HepG2 (cell line): ENCODE measurements around the gene SEC31B. TPM values are rescaled to one million over a fixed set of nuclear protein-coding genes. Genes with fewer than 3 reads are reported as not detected.

Experiments used
- ATAC-seq: fragments of 200-7000 bp; cut with Tn5 transposase; 3 replicates; pipeline ENCODE4 v1.9.1; 2020; ENCODE audit warnings: mild to moderate bottlenecking, moderate library complexity
- BruUV-seq: library from RNA; stranded (reverse); fragments of 400-500 nt; replicated peaks from 2 replicates; lab custom pipeline; 2021; lab: Mats Ljungman, UMichigan
- CTCF ChIA-PET: fragments of 300-600 bp; formaldehyde crosslinking; extraction: SDS; loops from one replicate; lab custom pipeline; 2021; ENCODE audit warnings: low total read pairs, inconsistent platforms, low intra/inter-chr PET ratio; lab: Yijun Ruan, JAX
- POLR2A ChIA-PET: fragments of 350-600 bp; sonication (Branson Sonifier 250); formaldehyde crosslinking; loops from one replicate; lab custom pipeline; 2020; ENCODE audit warnings: antibody characterized with exemption, inconsistent platforms; lab: Yijun Ruan, JAX
- DNase-seq: peaks from one replicate; pipeline ENCODE4 v3.0.0-alpha.2; 2015; ENCODE audit warnings: low spot score
- FAIRE-seq: peaks from 3 replicates; lab custom pipeline; 2011; peaks lifted over from hg19 to GRCh38; lab: Jason Lieb, UNC
- H2AFZ ChIP-seq: one replicate; pipeline ENCODE4 v1.6.1; 2011; ENCODE audit warnings: low read length, inconsistent platforms
- H3K27ac ChIP-seq: fragments of 300-600 bp; 3 replicates; pipeline ENCODE4 v1.8.0; 2011; ENCODE audit warnings: mixed run types, mild to moderate bottlenecking, mixed read lengths, low read length, inconsistent platforms; ENCODE audit not compliant: insufficient read depth; ENCODE audit errors: extremely low read length
- H3K27me3 ChIP-seq, 2 experiments: fragments of 200-600 bp in 1 of 2; 2 replicates in 1 of 2; 3 replicates in 1 of 2; pipeline versions ENCODE4 v1.6.0 to v1.8.0; 2011; ENCODE audit warnings: low read length in 2 of 2, mild to moderate bottlenecking in 2 of 2, moderate library complexity in 2 of 2, inconsistent platforms in 1 of 2; ENCODE audit not compliant: insufficient read depth in 2 of 2, control insufficient read depth in 1 of 2
- H3K36me3 ChIP-seq, 2 experiments: fragments of 200-600 bp in 1 of 2; replicated peaks in 1 of 2; 2 replicates in 1 of 2; 3 replicates in 1 of 2; pipeline versions ENCODE4 v1.5.1 to v1.8.0; 2011; ENCODE audit warnings: low read length in 2 of 2, inconsistent platforms in 1 of 2; ENCODE audit not compliant: insufficient read depth in 2 of 2, control insufficient read depth in 1 of 2
- H3K4me1 ChIP-seq: 2 replicates; pipeline ENCODE4 v1.5.1; 2012; ENCODE audit warnings: low read length, inconsistent platforms; ENCODE audit not compliant: insufficient read depth
- H3K4me2 ChIP-seq: 2 replicates; pipeline ENCODE4 v1.6.0; 2011; ENCODE audit warnings: low read depth, low read length, inconsistent platforms
- H3K4me3 ChIP-seq, 3 experiments: fragments of 200-600 bp in 1 of 3; sonication (generic), shearing (Covaris generic) in 1 of 3; replicated peaks in 1 of 3; 2 replicates each; pipeline ENCODE4 v1.5.1; 2011 to 2016; ENCODE audit warnings: low read length in 3 of 3, inconsistent platforms in 2 of 3, low read depth in 2 of 3, mild to moderate bottlenecking in 2 of 3, control low read depth in 1 of 3, mixed read lengths in 1 of 3; ENCODE audit not compliant: insufficient read depth in 1 of 3
- H3K79me2 ChIP-seq: one replicate; pipeline ENCODE4 v1.6.1; 2011; ENCODE audit warnings: low read length, inconsistent platforms; ENCODE audit not compliant: insufficient read depth
- H3K9ac ChIP-seq: 2 replicates; pipeline ENCODE4 v1.6.0; 2011; ENCODE audit warnings: mild to moderate bottlenecking, low read depth, low read length, inconsistent platforms; ENCODE audit not compliant: insufficient read depth
- H3K9me3 ChIP-seq: 2 replicates; pipeline ENCODE4 v1.5.1; 2012; ENCODE audit warnings: mild to moderate bottlenecking, low read length
- H4K20me1 ChIP-seq: 2 replicates; pipeline ENCODE4 v1.6.0; 2011; ENCODE audit warnings: inconsistent platforms, mild to moderate bottlenecking, low read length, moderate library complexity; ENCODE audit not compliant: insufficient read depth
- AKAP8 ChIP-seq: sonication (generic); formaldehyde crosslinking; IDR thresholded peaks from 2 replicates; pipeline ENCODE4 v1.5.1; 2020; ENCODE audit warnings: mild to moderate bottlenecking, missing genetic modification reagents
- CCAR2 ChIP-seq: fragments of 200-400 bp; formaldehyde crosslinking; optimal IDR thresholded peaks from 2 replicates; pipeline ENCODE3; 2018; ENCODE audit warnings: low read depth, mild to moderate bottlenecking, low read length, moderate library complexity
- CEBPB ChIP-seq: IDR thresholded peaks from 2 replicates; pipeline ENCODE4 v1.6.1; 2011; ENCODE audit warnings: low read depth, low read length, improper control_type of control experiment, borderline replicate concordance
- ELF1 ChIP-seq: sonication (generic); formaldehyde crosslinking; IDR thresholded peaks from 2 replicates; pipeline ENCODE4 v1.4.0; 2020; ENCODE audit warnings: missing genetic modification reagents
- FOXA3 ChIP-seq: IDR thresholded peaks from 2 replicates; pipeline ENCODE4 v1.6.1; 2016; ENCODE audit warnings: missing genetic modification reagents, missing compliant biosample characterization
- FOXC1 ChIP-seq: sonication (generic); formaldehyde crosslinking; IDR thresholded peaks from 2 replicates; pipeline ENCODE4 v1.8.0; 2022; ENCODE audit warnings: mild to moderate bottlenecking, missing genetic modification reagents, borderline replicate concordance
- ISL2 ChIP-seq: sonication (generic); formaldehyde crosslinking; IDR thresholded peaks from 2 replicates; pipeline ENCODE4 v1.5.0; 2020; ENCODE audit warnings: missing genetic modification reagents
- PCBP2 ChIP-seq: fragments of 200-400 bp; formaldehyde crosslinking; optimal IDR thresholded peaks from 2 replicates; pipeline ENCODE3; 2018; ENCODE audit warnings: low read length, low read depth; ENCODE audit not compliant: poor library complexity, severe bottlenecking
- RAD21 ChIP-seq: fragments of 450-650 bp; formaldehyde crosslinking; IDR thresholded peaks from 2 replicates; pipeline ENCODE4 v1.5.0; 2020; ENCODE audit warnings: mild to moderate bottlenecking
- SMAD9 ChIP-seq: sonication (generic); formaldehyde crosslinking; IDR thresholded peaks from 2 replicates; pipeline ENCODE4 v1.5.1; 2020; ENCODE audit warnings: mild to moderate bottlenecking, missing genetic modification reagents
- ZNF101 ChIP-seq: sonication (generic); formaldehyde crosslinking; IDR thresholded peaks from 2 replicates; pipeline ENCODE4 v1.4.0; 2020; ENCODE audit warnings: mild to moderate bottlenecking, low read depth, missing genetic modification reagents, borderline replicate concordance
- in situ Hi-C: cut with HindIII; loops from 2 replicates; pipeline ENCODE4 v1.10.0; 2017; ENCODE audit warnings: low pct_unique_long_range_greater_than_20kb; ENCODE audit not compliant: extremely low pct_ligation_motif_present
- intact Hi-C: fragments of 100-400 bp; cut with micrococcal nuclease; formaldehyde crosslinking; loops from one replicate; pipeline ENCODE4 v1.10.0; 2022; ENCODE audit not compliant: unreplicated experiment
- polyA plus RNA-seq, 8 experiments: library from polyadenylated mRNA; depleted of rRNA in 3 of 8; stranded (reverse) in 7 of 8; unstranded in 1 of 8; fragments of >200 nt; fragmentation: Illumina TruSeq in 4 of 8; extraction: Trizol in 4 of 8; gene quantifications; 2 replicates each; pipeline versions ENCODE4 v1.2.1 to v1.2.3, GENCODE V29; 2011 to 2016; ENCODE audit warnings: low read depth in 4 of 8, missing spikeins in 1 of 8, mixed read lengths in 1 of 8; ENCODE audit not compliant: insufficient read depth in 1 of 8
- total RNA-seq, 5 experiments: library from RNA; depleted of rRNA; stranded (reverse); fragments of >200 nt; fragmentation: Illumina TruSeq; extraction: Trizol; gene quantifications; 2 replicates each; pipeline ENCODE4 v1.2.3, GENCODE V29; 2016; ENCODE audit warnings: low read depth in 1 of 5
- TF ChIP-seq, protein P1 (sequence below): sonication (generic); formaldehyde crosslinking; IDR thresholded peaks from 2 replicates; pipeline ENCODE4 v1.5.1; 2020; ENCODE audit warnings: mild to moderate bottlenecking, missing genetic modification reagents, borderline replicate concordance
- TF ChIP-seq, protein P2 (sequence below): sonication (generic); formaldehyde crosslinking; IDR thresholded peaks from 2 replicates; pipeline ENCODE4 v1.4.0; 2020; ENCODE audit warnings: mild to moderate bottlenecking, missing genetic modification reagents
- TF ChIP-seq, protein P3 (sequence below): sonication (generic); formaldehyde crosslinking; conservative IDR thresholded peaks from 2 replicates; pipeline ENCODE4 v1.4.0; 2020; ENCODE audit warnings: missing genetic modification reagents
- TF ChIP-seq, protein P4 (sequence below): IDR thresholded peaks from 2 replicates; pipeline ENCODE4 v1.6.1; 2012; ENCODE audit warnings: low read length, improper control_type of control experiment
- TF ChIP-seq, protein P5 (sequence below): sonication (generic); formaldehyde crosslinking; IDR thresholded peaks from 2 replicates; pipeline ENCODE4 v1.8.1; 2023; ENCODE audit warnings: mild to moderate bottlenecking, missing genetic modification reagents

Gene SEC31B
- total and polyA plus RNA-seq, 2 of the 13 experiments (the other 11 are each of a cell fraction or from before 2014, with no cell fraction given), result 2.0 to 8.3 TPM

DNA sequence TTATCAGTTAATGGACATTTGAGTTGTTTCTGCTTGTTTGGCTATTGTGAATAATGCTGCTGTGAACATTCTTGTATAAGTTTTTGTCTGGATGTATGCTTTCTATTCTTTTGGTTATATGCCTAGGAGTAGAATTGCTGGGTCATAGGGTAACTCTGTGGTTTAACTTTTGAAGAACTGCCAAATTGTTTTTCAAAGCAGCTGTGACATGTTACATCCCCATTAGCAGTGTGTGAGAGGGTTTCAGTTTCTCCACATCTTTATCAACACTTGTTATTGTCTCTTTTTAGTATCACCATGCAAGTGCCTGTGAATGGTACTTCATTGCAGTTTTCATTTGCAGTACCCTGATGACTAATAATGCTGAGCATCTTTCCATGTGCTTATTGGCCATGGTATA, 12.1 kb upstream of the SEC31B start:
- BruUV-seq, result no TSS peak
- Histone ChIP-seq H3K9ac (no peak overlapping the region), H3K9me3 (no peaks in the 10 kb centered on the region), H3K27ac (no peak overlapping the region), H4K20me1 (no peaks in the 10 kb centered on the region), H3K36me3 (peaks cover 0 to 5% of the 10 kb centered on the region in 2 experiments; a peak in 3 of 5 replicates), H3K4me2 (no peak overlapping the region), H3K4me1 (peaks cover 44% of the 10 kb centered on the region), H2AFZ (no peak overlapping the region), H3K79me2 (peaks cover 27% of the 10 kb centered on the region), H3K4me3 (no peak overlapping the region), H3K27me3 (no peaks in the 10 kb centered on the region; a peak in 1 of 5 replicates)
- intact Hi-C loops (no loop called here), in situ Hi-C loops (no loop called here)
- DNase-seq (no peak), ATAC-seq (no peak), FAIRE-seq (no peak)
- ChIA-PET CTCF (no interaction called here), POLR2A (no interaction called here)
- TF ChIP-seq ELF1 (CRISPR knock-in tag) (no peak), SMAD9 (CRISPR knock-in tag) (no peak), ZNF101 (CRISPR knock-in tag) (no peak), FOXC1 (CRISPR knock-in tag) (no peak), RAD21 (CRISPR knock-in tag) (no peak), CEBPB (no peak), ISL2 (CRISPR knock-in tag) (no peak), PCBP2 (no peak), FOXA3 (CRISPR knock-in tag) (no peak), CCAR2 (no peak), AKAP8 (CRISPR knock-in tag) (no peak)
- TF ChIP-seq, protein P1, sequence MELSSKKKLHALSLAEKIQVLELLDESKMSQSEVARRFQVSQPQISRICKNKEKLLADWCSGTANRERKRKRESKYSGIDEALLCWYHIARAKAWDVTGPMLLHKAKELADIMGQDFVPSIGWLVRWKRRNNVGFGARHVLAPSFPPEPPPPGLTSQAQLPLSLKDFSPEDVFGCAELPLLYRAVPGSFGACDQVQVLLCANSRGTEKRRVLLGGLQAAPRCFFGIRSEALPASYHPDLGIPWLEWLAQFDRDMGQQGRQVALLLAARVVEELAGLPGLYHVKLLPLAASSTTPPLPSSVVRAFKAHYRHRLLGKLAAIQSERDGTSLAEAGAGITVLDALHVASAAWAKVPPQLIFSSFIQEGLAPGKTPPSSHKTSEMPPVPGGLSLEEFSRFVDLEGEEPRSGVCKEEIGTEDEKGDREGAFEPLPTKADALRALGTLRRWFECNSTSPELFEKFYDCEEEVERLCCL (CRISPR knock-in tag), result no peak
- TF ChIP-seq, protein P2, sequence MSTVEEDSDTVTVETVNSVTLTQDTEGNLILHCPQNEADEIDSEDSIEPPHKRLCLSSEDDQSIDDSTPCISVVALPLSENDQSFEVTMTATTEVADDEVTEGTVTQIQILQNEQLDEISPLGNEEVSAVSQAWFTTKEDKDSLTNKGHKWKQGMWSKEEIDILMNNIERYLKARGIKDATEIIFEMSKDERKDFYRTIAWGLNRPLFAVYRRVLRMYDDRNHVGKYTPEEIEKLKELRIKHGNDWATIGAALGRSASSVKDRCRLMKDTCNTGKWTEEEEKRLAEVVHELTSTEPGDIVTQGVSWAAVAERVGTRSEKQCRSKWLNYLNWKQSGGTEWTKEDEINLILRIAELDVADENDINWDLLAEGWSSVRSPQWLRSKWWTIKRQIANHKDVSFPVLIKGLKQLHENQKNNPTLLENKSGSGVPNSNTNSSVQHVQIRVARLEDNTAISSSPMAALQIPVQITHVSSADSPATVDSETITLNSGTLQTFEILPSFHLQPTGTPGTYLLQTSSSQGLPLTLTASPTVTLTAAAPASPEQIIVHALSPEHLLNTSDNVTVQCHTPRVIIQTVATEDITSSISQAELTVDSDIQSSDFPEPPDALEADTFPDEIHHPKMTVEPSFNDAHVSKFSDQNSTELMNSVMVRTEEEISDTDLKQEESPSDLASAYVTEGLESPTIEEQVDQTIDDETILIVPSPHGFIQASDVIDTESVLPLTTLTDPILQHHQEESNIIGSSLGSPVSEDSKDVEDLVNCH (CRISPR knock-in tag), result no peak
- TF ChIP-seq, protein P3, sequence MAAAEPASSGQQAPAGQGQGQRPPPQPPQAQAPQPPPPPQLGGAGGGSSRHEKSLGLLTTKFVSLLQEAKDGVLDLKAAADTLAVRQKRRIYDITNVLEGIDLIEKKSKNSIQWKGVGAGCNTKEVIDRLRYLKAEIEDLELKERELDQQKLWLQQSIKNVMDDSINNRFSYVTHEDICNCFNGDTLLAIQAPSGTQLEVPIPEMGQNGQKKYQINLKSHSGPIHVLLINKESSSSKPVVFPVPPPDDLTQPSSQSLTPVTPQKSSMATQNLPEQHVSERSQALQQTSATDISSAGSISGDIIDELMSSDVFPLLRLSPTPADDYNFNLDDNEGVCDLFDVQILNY, result no peak
- TF ChIP-seq, protein P4, sequence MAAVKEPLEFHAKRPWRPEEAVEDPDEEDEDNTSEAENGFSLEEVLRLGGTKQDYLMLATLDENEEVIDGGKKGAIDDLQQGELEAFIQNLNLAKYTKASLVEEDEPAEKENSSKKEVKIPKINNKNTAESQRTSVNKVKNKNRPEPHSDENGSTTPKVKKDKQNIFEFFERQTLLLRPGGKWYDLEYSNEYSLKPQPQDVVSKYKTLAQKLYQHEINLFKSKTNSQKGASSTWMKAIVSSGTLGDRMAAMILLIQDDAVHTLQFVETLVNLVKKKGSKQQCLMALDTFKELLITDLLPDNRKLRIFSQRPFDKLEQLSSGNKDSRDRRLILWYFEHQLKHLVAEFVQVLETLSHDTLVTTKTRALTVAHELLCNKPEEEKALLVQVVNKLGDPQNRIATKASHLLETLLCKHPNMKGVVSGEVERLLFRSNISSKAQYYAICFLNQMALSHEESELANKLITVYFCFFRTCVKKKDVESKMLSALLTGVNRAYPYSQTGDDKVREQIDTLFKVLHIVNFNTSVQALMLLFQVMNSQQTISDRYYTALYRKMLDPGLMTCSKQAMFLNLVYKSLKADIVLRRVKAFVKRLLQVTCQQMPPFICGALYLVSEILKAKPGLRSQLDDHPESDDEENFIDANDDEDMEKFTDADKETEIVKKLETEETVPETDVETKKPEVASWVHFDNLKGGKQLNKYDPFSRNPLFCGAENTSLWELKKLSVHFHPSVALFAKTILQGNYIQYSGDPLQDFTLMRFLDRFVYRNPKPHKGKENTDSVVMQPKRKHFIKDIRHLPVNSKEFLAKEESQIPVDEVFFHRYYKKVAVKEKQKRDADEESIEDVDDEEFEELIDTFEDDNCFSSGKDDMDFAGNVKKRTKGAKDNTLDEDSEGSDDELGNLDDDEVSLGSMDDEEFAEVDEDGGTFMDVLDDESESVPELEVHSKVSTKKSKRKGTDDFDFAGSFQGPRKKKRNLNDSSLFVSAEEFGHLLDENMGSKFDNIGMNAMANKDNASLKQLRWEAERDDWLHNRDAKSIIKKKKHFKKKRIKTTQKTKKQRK, result no peak
- TF ChIP-seq, protein P5, sequence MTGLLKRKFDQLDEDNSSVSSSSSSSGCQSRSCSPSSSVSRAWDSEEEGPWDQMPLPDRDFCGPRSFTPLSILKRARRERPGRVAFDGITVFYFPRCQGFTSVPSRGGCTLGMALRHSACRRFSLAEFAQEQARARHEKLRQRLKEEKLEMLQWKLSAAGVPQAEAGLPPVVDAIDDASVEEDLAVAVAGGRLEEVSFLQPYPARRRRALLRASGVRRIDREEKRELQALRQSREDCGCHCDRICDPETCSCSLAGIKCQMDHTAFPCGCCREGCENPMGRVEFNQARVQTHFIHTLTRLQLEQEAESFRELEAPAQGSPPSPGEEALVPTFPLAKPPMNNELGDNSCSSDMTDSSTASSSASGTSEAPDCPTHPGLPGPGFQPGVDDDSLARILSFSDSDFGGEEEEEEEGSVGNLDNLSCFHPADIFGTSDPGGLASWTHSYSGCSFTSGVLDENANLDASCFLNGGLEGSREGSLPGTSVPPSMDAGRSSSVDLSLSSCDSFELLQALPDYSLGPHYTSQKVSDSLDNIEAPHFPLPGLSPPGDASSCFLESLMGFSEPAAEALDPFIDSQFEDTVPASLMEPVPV (CRISPR knock-in tag), result no peak
